ENCODE measurements around the gene RNF212B. TPM values are rescaled to one million over a fixed set of nuclear protein-coding genes. Genes with fewer than 3 reads are reported as not detected.

RNF212B gene
- total RNA-seq, 6 experiments from 2014 or later = not detected

- Mint-ChIP-seq H3K27me3 (ENCODE audit: insufficient read depth) (no peaks in the 10 kb centered on the region), H3K4me3 (no peak overlapping the region), H3K9me3 (no peaks in the 10 kb centered on the region), H3K36me3 (ENCODE audit: low read depth) (peaks cover 35% of the 10 kb centered on the region), H3K27ac (no peak overlapping the region), H3K4me1 (ENCODE audit: low read depth) (peaks cover 22% of the 10 kb centered on the region)
- no peak for DNase-seq
- no peak for TF ChIP-seq CTCF (IDR thresholded peaks at IDR 0.05)
These were observed 78.6 kb downstream of the RNF212B start for GRCh38 chr14:23316300-23316699.

- no peak for TF ChIP-seq CTCF (IDR thresholded peaks at IDR 0.05)
- Mint-ChIP-seq H3K36me3 (ENCODE audit: low read depth) (peaks cover 39% of the 10 kb centered on the region), H3K4me1 (ENCODE audit: low read depth) (peaks cover 36% of the 10 kb centered on the region), H3K4me3 (peak overlapping the region; percentile 80), H3K27me3 (ENCODE audit: insufficient read depth) (peaks cover 4% of the 10 kb centered on the region), H3K27ac (peak overlapping the region; percentile 94), H3K9me3 (no peaks in the 10 kb centered on the region)
- DNase-seq = no peak
These were observed 82.2 kb downstream of the RNF212B start for GRCh38 chr14:23319746-23320583.

GRCh38 chr14:23320584-23321571 is 83.1 kb downstream of the RNF212B start, which contains the start of gene PABPN1:
TSS of gene PABPN1 (plus strand) at chr14:23321457. CDS start at chr14:23321470, 13 bp downstream.
- H3K36me3 Mint-ChIP-seq (ENCODE audit: low read depth) = peaks cover 45% of the 10 kb centered on the region
- H3K27me3 Mint-ChIP-seq (ENCODE audit: insufficient read depth) = peaks cover 4% of the 10 kb centered on the region

GRCh38 chr14:23321572-23322547 is 84.1 kb downstream of the RNF212B start:
- TF ChIP-seq CTCF (IDR thresholded peaks at IDR 0.05) = no peak; the same call in 1 of the 2 replicates
- peaks cover 4% of the 10 kb centered on the region for H3K27me3 Mint-ChIP-seq (ENCODE audit: insufficient read depth)
- H3K9me3 Mint-ChIP-seq = no peaks in the 10 kb centered on the region
- peaks cover 30% of the 10 kb centered on the region for H3K4me1 Mint-ChIP-seq (ENCODE audit: low read depth)
- H3K36me3 Mint-ChIP-seq (ENCODE audit: low read depth) = peaks cover 44% of the 10 kb centered on the region
- peak overlapping the region; percentile 96 for H3K27ac Mint-ChIP-seq
- peak; percentile 66 for DNase-seq
- H3K4me3 Mint-ChIP-seq = peak overlapping the region; percentile 92

More at GRCh38 chr14:23320584-23321571, 83.1 kb downstream of the RNF212B start, which contains the start of gene PABPN1:
- H3K4me3 Mint-ChIP-seq = peak within 1 kb of the TSS; percentile 92
- TF ChIP-seq CTCF (IDR thresholded peaks at IDR 0.05) = no peak
- peaks cover 35% of the 10 kb centered on the region for H3K4me1 Mint-ChIP-seq (ENCODE audit: low read depth)
- peak within 1 kb of the TSS; percentile 96 for H3K27ac Mint-ChIP-seq
- peak; percentile 100 for DNase-seq
- H3K9me3 Mint-ChIP-seq = no peaks in the 10 kb centered on the region

Other genes starting within 250 kb of the RNF212B start
- 1 to 10 TPM; 3.6 to 7.0 (median 5.7) TPM for gene C14orf93, start 227.8 kb upstream of the RNF212B start, total RNA-seq (2021; fragmentation: NEBNext Ultra II Directional; extraction: Animal tissue kit (Norgen Biotek cat#: 25700))
- 100 to 1,000 TPM; 221 to 259 (median 241) TPM for gene PSMB5, start 203.0 kb upstream of the RNF212B start, total RNA-seq (2021; fragmentation: NEBNext Ultra II Directional; extraction: Animal tissue kit (Norgen Biotek cat#: 25700))
- gene PSMB11, start 195.7 kb upstream of the RNF212B start, total RNA-seq (2021; fragmentation: NEBNext Ultra II Directional; extraction: Animal tissue kit (Norgen Biotek cat#: 25700)) = under 1 TPM in 1 of 6 experiments, not detected in 5; 0.12 TPM
- gene CDH24, start 180.4 kb upstream of the RNF212B start, total RNA-seq (2021; fragmentation: NEBNext Ultra II Directional; extraction: Animal tissue kit (Norgen Biotek cat#: 25700)) = 10 to 100 TPM in 1 of 6 experiments, 1 to 10 TPM in 5; 6.4 to 11.2 (median 8.3) TPM
- 100 to 1,000 TPM; 128 to 150 (median 142) TPM for gene ACIN1, start 142.8 kb upstream of the RNF212B start, total RNA-seq (2021; fragmentation: NEBNext Ultra II Directional; extraction: Animal tissue kit (Norgen Biotek cat#: 25700))
- 100 to 1,000 TPM in 4 of 6 experiments, 10 to 100 TPM in 2; 85.0 to 117 (median 103) TPM for gene C14orf119, start 142.4 kb upstream of the RNF212B start, total RNA-seq (2021; fragmentation: NEBNext Ultra II Directional; extraction: Animal tissue kit (Norgen Biotek cat#: 25700))
- not detected for gene CIROP, start 132.9 kb upstream of the RNF212B start, total RNA-seq (2021; fragmentation: NEBNext Ultra II Directional; extraction: Animal tissue kit (Norgen Biotek cat#: 25700))
- not detected for gene CEBPE, start 118.7 kb upstream of the RNF212B start, total RNA-seq (2021; fragmentation: NEBNext Ultra II Directional; extraction: Animal tissue kit (Norgen Biotek cat#: 25700))
- gene SLC7A8, start 54.3 kb upstream of the RNF212B start, total RNA-seq (2021; fragmentation: NEBNext Ultra II Directional; extraction: Animal tissue kit (Norgen Biotek cat#: 25700)) = 10 to 100 TPM; 13.0 to 24.2 (median 23.3) TPM
- gene HOMEZ, start 48.2 kb downstream of the RNF212B start, total RNA-seq (2021; fragmentation: NEBNext Ultra II Directional; extraction: Animal tissue kit (Norgen Biotek cat#: 25700)) = 1 to 10 TPM; 7.3 to 9.2 (median 7.5) TPM
- gene PPP1R3E, start 64.9 kb downstream of the RNF212B start, total RNA-seq (2021; fragmentation: NEBNext Ultra II Directional; extraction: Animal tissue kit (Norgen Biotek cat#: 25700)) = 1 to 10 TPM; 2.3 to 3.8 (median 2.6) TPM
- 10 to 100 TPM; 28.7 to 32.4 (median 31.1) TPM for gene BCL2L2, start 68.9 kb downstream of the RNF212B start, total RNA-seq (2021; fragmentation: NEBNext Ultra II Directional; extraction: Animal tissue kit (Norgen Biotek cat#: 25700))
- 100 to 1,000 TPM; 128 to 147 (median 137) TPM for gene PABPN1, start 83.5 kb downstream of the RNF212B start, total RNA-seq (2021; fragmentation: NEBNext Ultra II Directional; extraction: Animal tissue kit (Norgen Biotek cat#: 25700))
- gene SLC22A17, start 115.0 kb downstream of the RNF212B start, total RNA-seq (2021; fragmentation: NEBNext Ultra II Directional; extraction: Animal tissue kit (Norgen Biotek cat#: 25700)) = 10 to 100 TPM; 11.7 to 15.6 (median 13.1) TPM
- gene EFS, start 127.2 kb downstream of the RNF212B start, total RNA-seq (2021; fragmentation: NEBNext Ultra II Directional; extraction: Animal tissue kit (Norgen Biotek cat#: 25700)) = 10 to 100 TPM in 5 of 6 experiments, 1 to 10 TPM in 1; 8.8 to 13.5 (median 12.3) TPM
- not detected for gene IL25, start 134.9 kb downstream of the RNF212B start, total RNA-seq (2021; fragmentation: NEBNext Ultra II Directional; extraction: Animal tissue kit (Norgen Biotek cat#: 25700))
- not detected for gene CMTM5, start 139.1 kb downstream of the RNF212B start, total RNA-seq (2021; fragmentation: NEBNext Ultra II Directional; extraction: Animal tissue kit (Norgen Biotek cat#: 25700))
- not detected for gene MYH6, start 170.3 kb downstream of the RNF212B start, total RNA-seq (2021; fragmentation: NEBNext Ultra II Directional; extraction: Animal tissue kit (Norgen Biotek cat#: 25700))
- not detected for gene MYH7, start 197.7 kb downstream of the RNF212B start, total RNA-seq (2021; fragmentation: NEBNext Ultra II Directional; extraction: Animal tissue kit (Norgen Biotek cat#: 25700))
- gene NGDN, start 231.8 kb downstream of the RNF212B start, total RNA-seq (2021; fragmentation: NEBNext Ultra II Directional; extraction: Animal tissue kit (Norgen Biotek cat#: 25700)) = 10 to 100 TPM; 22.6 to 29.9 (median 24.1) TPM